ENCODE measurements around the gene NUP62.

NUP62 gene

GRCh38 chr19:49869484-49870308 is 59.6 kb downstream of the NUP62 start:
- peak; percentile 74 to 82 (median 79) for DNase-seq (ENCODE audit: low read depth in 2 of 3, low spot score in 2 of 3)

- peak in 2 of 3 experiments; percentile 33 to 47 for DNase-seq (ENCODE audit: low read depth in 2 of 3, low spot score in 2 of 3)
These were observed 60.3 kb downstream of the NUP62 start for GRCh38 chr19:49869009-49869483.

GRCh38 chr19:49866933-49867782 is 62.1 kb downstream of the NUP62 start, which contains the start of gene PNKP:
PNKP (minus strand) TSS chr19:49867576; CDS start chr19:49867204, 372 bp downstream.
- peak; percentile 83 to 91 (median 86) for DNase-seq (ENCODE audit: low read depth in 2 of 3, low spot score in 2 of 3)

GRCh38 chr19:49864890-49865289 is 64.4 kb downstream of the NUP62 start:
- no peak for DNase-seq (ENCODE audit: low read depth in 2 of 3, low spot score in 2 of 3)

- no peak for DNase-seq (ENCODE audit: low read depth in 2 of 3, low spot score in 2 of 3)
These were observed 65.4 kb downstream of the NUP62 start for GRCh38 chr19:49863935-49864320.

GRCh38 chr19:49863254-49863934 is 65.9 kb downstream of the NUP62 start:
- no peak for DNase-seq (ENCODE audit: low read depth in 2 of 3, low spot score in 2 of 3)

- no peak for DNase-seq (ENCODE audit: low read depth in 2 of 3, low spot score in 2 of 3)
These were observed 66.7 kb downstream of the NUP62 start for GRCh38 chr19:49862391-49863253.

- DNase-seq (ENCODE audit: low read depth in 2 of 3, low spot score in 2 of 3) = no peak
These were observed 67.5 kb downstream of the NUP62 start for GRCh38 chr19:49861541-49862378.

- DNase-seq (ENCODE audit: low read depth in 2 of 3, low spot score in 2 of 3) = no peak
These were observed 68.2 kb downstream of the NUP62 start for GRCh38 chr19:49861107-49861506.

GRCh38 chr19:49860336-49861102 is 68.8 kb downstream of the NUP62 start:
- no peak for DNase-seq (ENCODE audit: low read depth in 2 of 3, low spot score in 2 of 3)

- DNase-seq (ENCODE audit: low read depth in 2 of 3, low spot score in 2 of 3) = no peak
These were observed 69.5 kb downstream of the NUP62 start for GRCh38 chr19:49859682-49860335.

GRCh38 chr19:49858088-49858985 is 71.0 kb downstream of the NUP62 start:
- DNase-seq (ENCODE audit: low read depth in 2 of 3, low spot score in 2 of 3) = no peak

GRCh38 chr19:49857838-49858087 is 71.5 kb downstream of the NUP62 start:
- no peak for DNase-seq (ENCODE audit: low read depth in 2 of 3, low spot score in 2 of 3)

GRCh38 chr19:49857061-49857837 is 72.1 kb downstream of the NUP62 start:
- no peak for DNase-seq (ENCODE audit: low read depth in 2 of 3, low spot score in 2 of 3)
